HG03135 (cell line): ENCODE measurements around the gene ACBD4.
A peak's percentile ranks its signal among the peaks of the same experiment; 100 is the strongest.

Source experiments
- ATAC-seq: cut with Tn5 transposase; IDR thresholded peaks from one replicate; pipeline ENCODE4 v1.9.1; 2021; ENCODE audit warnings: mild to moderate bottlenecking, moderate library complexity; ENCODE audit not compliant: unreplicated experiment

ACBD4 gene, protein sequence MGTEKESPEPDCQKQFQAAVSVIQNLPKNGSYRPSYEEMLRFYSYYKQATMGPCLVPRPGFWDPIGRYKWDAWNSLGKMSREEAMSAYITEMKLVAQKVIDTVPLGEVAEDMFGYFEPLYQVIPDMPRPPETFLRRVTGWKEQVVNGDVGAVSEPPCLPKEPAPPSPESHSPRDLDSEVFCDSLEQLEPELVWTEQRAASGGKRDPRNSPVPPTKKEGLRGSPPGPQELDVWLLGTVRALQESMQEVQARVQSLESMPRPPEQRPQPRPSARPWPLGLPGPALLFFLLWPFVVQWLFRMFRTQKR

DNA sequence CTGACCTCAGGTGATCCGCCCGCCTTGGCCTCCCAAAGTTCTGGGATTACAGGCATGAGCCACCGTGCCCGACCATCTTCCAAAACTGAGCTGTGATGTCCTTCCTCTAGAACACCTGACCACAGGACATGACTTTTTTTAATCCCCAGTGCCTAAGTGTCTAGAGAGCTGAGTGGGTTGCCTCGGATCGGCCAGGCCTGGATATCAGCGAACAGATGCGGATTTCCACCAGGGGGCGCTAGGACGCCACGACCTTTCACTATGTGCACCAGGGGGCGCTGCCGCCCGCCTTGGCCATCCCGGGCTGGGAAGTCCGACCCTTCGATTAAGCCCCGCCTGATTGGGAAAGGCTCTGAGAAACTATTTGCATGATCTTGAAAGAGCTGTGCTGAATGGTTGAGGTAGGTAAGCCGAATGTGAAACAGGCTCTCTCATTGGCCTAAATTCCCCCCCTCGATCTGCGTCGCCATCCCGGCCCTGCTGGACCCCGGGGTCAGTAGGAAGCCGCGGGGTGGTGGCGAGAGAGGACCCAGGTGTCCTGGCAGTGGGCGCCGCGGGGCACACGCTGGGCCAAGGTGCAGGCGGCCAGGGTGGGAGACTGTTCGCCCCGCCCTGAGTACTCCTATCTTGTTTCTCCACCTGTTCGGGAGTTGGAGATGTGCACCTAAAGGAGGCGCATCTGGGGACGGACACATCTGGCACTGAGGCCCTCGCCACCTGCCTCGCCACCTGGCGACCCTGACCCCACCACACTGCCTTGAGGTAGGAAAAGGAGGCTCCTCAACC, at the start of gene ACBD4:
Gene ACBD4 (plus strand): TSS at position 496 of the 786 bp plus-strand sequence. CDS start 458 bp downstream, outside the sequence.
- ATAC-seq = peak; percentile 69

DNA sequence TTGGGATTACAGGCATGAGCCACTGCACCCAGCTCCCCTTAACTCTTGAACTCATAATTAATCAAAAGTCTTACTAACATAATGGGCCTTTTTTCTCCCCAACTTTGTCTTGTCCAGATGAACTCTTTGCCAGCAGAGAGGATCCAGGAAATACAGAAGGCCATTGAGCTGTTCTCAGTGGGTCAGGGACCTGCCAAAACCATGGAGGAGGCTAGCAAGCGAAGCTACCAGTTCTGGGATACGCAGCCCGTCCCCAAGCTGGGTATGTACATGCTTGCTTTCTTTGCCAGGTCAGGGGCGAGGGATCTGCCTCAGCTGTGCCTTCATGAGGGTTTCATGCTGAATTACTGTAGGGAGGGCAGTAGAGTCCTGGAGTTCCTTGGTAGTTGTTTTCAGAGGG, 49.1 kb upstream of the ACBD4 start:
- no peak for ATAC-seq

DNA sequence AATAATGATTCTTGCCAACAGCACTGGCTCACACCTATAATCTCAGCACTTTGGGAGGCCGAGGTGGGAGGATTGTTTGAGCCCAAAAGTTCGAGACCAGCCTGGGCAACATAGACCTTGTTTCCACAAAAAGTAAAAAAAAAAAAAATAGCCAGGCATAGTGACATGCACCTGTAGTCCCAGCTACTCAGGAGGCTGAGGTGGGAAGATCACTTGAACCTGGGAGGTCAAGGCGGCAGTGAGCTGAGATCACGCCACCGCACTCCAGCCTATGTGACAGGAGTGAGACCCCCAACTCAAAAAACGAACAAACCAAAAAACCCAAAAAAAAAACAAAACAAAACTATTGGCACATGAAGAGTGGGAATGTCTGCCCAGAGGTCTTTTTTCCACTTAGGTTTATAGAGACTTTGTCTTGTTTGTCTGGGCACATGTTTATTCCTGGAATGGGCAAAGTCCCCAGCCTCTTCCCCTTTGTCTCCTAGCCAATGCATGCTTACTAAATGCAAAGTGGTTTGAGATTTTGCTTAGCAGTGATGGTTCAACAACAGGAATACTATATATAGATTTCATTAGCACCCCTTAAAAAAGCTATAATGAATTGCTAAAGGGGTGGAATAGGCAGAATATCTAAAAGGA, 48.5 kb upstream of the ACBD4 start:
- no peak for ATAC-seq

DNA sequence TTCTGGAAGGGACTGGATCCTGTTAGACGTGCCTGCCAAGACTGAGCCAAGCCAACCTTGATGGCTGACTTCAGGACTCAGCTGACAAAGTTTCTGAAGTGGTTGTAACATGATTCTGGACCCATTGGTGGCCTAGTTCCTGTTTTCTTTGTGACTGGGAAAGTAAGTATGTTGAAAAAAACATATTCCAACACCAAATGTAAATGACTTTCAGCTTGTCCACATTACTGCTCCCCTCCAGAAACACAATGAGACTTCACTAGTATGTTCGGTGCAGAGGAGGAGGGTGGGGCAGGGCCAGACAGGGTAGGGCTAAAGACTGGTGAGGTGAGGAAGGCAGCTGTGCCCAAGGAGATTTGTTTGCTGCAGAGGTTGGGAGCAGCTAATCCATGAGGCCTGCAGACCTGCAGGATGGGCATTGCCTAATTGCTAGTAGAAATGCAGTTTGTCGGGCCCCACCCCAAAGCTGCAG, 47.9 kb upstream of the ACBD4 start:
- ATAC-seq = no peak

DNA sequence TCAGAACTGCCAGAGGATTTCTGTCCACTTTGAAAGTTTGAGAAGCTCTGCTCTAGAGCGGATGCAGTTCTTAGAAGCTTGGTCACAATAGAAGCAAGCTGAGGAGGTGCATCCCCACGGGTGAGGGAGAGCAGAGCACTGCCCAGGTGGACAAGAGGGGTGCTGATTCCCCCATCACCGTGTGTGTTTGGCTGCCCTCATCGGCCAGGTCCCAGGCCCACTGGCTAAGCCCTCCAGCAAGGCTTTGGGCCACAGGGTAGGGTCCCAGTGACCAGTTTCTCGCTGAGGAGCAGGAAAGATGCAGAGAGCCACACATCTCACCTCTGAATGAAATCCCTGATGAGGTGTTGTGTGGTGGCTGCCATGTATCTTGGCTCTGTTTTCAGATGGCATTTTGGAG, 47.5 kb upstream of the ACBD4 start:
- no peak for ATAC-seq

DNA sequence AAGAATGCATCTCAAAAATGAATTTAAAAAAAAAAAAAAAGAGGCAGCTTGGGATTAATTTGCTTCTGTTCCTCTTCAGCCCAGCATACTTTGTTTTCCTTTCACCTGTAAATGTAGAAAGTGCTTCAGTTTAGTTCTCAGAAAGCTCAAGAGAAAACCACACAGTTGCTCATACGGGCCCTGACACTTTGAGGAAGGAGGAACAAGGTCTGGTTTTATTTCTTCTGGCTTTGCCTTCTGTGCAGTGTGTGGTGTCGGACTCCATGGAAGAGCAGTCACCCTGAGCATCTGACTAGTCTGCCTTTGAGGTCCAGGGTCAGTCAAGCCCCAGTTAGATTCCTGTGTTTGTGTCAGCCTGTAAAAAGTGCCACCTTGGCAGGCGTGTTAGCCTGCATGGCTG, 46.7 kb upstream of the ACBD4 start:
- ATAC-seq = no peak

DNA sequence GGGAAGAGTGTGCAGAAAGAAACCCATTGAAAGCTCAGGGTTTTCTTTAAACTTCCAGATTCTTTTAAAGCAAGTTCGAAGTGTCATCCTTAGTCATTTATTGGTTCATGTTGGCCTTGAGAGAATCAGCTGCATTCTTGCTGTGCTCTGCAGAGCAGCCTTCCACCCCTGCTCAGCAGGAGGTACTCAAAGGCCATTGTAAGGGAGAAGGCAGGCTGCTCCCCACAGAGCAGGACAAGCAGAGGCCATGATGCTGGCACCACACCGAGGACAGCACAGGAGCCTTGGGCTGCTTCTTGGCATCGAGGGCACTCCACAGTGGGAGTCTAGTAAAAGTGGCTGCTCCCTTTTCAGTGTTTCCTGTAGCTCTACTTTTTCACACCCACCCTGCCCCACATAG, 44.8 kb upstream of the ACBD4 start:
- no peak for ATAC-seq

DNA sequence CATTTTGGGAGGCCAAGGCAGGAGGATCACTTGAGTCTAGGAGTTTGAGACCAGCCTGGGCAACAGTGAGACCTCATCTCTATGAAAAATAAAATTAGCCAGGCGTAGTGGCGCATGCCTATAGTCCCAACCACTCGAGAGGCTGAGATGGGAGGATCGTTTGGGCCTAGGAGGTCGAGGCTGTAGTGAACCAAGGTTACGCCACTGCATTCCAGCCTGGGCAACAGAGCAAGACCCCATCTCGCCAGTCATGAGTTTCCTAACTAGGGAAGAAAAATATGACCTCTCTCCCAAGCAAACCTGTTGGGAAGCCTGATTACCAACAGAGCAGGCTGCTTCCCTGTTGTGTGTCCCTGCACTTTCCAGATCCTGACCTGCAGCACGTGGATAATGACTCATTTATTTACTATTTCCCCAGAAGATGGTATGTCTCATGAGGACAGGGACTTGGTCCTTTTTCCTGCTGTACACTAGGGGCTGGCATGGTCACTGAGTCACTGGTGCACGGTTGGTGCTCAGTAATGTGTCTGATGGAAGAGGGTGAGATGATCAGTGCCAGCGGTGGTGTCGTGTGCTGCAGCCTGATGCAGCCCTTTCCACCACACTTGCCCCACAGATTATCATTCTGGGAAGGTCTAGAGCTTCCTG, 43.6 kb upstream of the ACBD4 start:
- ATAC-seq = no peak

DNA sequence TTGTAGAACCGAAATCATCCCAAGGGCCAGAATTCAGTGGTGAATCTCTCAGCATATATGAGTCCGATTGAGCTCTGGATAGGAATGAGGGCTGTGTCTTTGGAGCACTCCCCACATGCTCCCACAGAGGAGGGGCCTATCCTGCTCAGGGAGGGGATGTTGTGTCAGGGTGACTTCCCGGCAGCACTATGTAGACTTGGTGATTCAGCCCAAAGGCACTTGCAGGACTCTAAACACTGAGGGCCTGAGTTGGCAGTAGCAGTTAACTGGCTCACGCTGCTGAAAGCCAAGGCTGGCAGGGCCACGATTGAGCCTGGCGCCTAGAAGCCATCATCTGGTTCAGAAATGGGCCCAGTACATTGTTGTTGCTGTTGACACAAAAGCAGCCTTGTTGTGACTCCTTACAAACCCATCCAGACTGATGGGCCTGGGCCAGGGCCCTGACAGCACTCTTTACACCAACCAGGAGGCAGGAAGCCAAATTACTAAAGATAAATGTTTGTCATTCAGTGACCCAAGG, 42.5 kb upstream of the ACBD4 start:
- ATAC-seq = no peak

DNA sequence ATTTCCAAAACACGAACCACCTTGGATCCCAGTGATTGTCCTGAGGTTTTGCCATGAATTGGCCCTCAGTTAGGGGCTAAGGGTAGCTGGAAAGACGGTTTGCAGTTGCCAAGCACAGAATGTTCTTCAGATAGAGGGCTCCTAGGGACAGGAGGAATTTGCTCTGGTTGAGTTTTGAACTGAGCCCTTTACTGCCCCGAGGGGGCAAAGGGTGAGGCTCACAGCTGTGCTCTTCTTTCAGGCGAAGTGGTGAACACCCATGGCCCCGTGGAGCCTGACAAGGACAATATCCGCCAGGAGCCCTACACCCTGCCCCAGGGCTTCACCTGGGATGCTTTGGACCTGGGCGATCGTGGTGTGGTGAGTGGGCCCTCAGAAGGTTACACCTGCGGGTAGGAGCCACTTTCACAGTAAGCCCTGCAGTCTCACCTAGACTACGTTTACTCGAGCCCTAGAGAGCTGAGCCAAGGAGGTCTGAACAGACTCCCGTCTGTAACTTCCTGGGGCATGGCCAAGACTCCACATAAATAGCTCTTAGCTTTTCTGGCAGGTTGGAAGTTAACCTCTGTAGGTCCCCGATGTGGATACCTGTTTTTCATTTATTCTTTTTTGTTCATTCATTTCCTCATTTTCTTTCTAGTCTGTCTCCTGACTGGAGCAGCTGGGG, 41.9 kb upstream of the ACBD4 start:
- no peak for ATAC-seq

DNA sequence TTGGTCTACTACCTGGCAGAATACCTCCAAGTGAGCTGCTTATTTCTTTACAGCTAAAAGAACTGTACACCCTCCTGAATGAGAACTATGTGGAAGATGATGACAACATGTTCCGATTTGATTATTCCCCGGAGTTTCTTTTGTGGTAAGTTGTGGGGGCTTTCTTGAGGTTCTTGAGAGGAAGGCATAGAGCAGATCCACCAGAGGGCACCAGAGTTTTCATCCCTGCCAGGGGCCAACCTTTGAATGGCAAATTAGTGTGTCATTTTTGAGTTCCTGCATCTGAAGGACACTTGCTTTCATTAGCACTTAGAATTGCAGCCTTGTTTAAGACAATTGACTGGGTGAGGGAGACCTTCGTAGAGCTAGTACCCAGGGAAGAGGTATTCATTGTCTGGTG, 39.3 kb upstream of the ACBD4 start:
- no peak for ATAC-seq

DNA sequence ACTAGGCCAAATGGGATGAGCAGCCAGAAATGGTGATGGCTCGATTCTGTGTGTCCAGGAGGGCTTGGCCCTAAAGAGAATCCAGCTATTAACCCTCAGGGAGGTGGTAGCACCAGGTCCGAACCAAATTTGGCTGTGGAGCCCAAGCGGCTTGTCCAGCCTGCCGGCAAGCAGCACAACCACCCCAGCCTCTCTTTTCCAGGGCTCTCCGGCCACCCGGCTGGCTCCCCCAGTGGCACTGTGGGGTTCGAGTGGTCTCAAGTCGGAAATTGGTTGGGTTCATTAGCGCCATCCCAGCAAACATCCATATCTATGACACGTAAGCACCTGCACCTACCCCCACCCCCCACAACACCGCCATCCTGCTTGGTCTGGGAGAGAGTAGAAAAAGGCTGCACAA, 38.6 kb upstream of the ACBD4 start:
- no peak for ATAC-seq

DNA sequence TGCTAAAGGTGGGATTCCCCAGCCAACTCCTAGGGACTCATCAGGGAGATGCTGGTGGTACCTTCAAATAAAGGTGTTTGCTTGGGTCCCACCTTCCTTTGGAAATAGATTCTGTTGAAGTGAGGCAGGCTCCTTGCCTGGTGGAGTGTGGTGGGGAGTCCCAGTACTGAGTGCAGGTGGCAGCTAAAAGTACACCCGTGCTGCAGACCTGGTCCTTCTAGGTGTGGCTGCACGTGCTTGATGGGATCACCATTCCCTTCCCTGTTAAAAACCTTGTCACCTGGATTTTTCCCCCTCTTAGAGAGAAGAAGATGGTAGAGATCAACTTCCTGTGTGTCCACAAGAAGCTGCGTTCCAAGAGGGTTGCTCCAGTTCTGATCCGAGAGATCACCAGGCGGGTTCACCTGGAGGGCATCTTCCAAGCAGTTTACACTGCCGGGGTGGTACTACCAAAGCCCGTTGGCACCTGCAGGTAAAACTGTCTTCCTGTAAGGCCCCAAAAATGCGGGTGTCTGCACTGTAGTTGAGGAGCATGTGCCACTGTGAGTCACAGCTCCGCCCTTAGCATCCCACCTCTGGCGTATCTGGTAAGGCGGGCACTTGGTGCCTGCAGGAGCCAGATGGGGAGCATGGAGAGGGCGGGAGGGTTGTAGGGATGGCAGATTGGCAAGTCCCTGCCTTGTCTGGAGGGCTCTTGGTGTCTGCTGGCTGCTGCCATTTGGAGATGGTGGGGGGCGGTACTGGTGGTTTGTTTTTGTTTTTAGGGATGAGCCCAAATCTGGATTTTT, 37.2 kb upstream of the ACBD4 start:
- no peak for ATAC-seq

DNA sequence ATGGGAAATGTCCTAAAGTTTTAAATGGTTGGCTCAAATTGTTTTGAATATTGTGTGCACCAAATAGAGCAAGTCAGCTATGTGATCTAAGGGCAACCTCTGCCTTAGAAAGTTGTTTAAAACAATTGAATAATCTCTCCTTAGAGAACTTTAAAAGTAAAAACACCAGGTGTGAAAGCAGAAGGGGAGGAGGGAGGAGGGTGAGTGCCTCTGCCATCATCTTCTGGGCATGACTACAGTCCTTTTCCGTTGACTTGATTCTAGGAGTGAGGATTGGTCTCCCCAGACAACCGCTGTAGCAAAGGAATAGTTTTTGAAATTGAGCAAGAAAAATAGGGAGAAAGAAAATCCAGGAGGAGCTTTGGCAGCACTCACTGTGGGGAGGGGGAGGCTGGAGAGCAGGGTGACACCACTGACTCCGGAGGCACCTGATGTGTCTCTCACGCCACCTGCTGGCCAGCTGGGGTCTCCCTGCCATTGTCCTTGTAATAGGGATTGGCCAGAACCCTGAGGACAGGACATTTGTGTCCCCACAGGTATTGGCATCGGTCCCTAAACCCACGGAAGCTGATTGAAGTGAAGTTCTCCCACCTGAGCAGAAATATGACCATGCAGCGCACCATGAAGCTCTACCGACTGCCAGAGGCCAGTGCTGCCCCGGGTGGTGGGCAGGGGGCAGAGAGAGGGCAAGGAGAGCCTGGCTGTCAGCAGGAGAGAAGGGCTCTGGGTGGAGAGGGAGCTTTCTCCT, 36.4 kb upstream of the ACBD4 start:
- ATAC-seq = no peak

DNA sequence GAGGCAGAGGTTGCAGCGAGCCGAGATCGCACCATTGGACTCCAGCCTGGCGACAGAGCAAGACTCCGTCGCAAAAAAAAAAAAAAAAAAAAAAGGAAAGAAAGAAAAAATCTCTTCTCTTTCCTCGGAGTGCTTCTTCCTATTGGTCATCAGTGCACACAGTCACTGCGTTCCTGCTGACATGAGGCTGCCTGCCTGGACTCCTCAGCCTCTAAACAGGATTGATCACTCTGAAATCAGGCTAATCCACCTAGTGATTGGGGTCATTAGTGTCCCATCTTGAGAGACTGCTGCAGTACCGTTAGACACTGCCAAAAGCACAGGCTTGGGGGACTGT, 34.0 kb upstream of the ACBD4 start:
- ATAC-seq = no peak

DNA sequence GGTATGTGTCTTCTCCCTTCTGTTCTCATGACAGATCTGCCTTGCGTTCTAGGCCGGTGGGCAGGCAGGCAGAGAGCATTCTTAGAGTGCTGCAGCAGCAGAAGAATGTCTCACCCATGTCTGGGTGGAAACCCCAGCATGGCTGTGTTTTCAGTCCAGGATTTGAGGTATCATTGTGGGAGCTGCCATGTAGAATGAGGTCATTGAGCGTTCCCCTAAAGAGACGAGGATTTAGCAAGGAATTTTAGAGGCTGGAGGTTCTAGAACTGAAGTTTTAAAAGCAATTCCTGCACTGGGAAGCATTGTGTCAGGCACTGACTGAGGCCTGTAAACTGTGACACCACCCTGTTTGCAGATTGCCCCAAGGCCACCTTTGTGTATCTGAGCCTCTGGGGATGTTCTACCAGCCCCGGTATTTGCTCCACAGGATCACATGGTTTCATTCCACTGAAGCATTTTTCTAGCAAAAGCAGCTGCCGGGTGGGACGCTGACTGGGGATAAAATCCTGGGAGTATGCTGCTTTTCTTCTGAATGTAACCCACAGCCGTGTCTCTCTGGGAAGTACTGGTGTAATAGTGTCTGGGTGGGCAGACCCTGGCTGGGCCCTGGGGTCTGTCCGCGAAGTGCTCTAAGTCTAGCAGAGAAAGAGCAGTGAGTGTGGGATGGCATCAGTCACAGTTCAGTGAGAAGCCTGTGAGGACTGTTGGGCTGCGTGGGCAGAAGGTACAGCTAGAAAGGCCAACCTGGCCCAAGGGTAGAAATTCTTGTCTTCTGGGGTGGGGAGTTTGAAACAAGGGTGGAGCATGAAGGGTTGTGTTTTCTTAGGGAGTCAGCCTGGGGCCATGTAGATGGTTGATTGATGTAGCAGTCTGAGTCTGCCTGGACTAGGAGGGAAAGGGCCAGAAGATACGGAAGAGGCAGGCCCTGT, 33.3 kb upstream of the ACBD4 start:
- no peak for ATAC-seq

DNA sequence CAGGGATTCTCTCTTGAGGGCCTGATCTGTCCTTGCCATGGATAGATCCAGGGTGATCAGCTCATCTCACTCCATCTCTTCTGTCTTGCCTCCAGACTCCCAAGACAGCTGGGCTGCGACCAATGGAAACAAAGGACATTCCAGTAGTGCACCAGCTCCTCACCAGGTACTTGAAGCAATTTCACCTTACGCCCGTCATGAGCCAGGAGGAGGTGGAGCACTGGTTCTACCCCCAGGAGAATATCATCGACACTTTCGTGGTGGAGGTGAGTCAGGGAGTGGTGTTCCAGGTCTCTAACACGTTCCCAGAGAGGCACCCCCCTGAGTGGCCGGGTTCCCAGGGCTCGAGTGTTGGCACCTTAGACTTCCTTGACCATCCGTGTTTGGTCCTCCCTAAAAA, 32.6 kb upstream of the ACBD4 start:
- no peak for ATAC-seq

DNA sequence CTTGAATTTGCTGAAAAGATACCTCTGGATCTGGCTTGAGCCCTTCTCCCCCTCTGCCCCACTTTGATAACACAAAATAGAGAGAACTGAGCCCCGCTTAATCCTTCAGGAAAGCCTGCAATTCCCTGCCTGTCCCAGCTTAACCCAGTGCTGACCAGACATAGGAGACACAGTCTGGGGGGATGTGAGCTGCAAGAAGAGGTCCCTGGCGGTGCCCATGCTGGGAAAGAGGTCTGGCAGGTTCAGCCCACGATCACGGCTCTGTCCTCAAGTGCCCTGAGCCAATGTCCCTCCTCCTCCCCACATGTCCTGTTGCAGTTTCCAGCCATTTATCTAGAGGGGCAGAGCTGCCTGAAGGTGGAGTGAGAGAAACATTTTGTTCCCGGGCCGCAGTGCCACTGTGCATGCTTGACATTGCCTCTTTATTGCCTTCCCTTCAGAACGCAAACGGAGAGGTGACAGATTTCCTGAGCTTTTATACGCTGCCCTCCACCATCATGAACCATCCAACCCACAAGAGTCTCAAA, 32.2 kb upstream of the ACBD4 start:
- no peak for ATAC-seq
